Measurements from ENCODE around the gene REC114.
"Not testable (repeated sequence)": the region's sequence is repeated elsewhere in the genome, so short reads cannot be mapped to it uniquely, and the experiment has no call there.

Gene REC114

GRCh38 chr15:73577593-73577992, 134.6 kb downstream of the REC114 start:
- not testable (repeated sequence) for DNase-seq (ENCODE audit: low spot score)

GRCh38 chr15:73578026-73578425, 135.1 kb downstream of the REC114 start:
- DNase-seq (ENCODE audit: low spot score), result no peak

GRCh38 chr15:73582851-73583379, 140.0 kb downstream of the REC114 start:
- DNase-seq (ENCODE audit: low spot score), result no peak

- peak; percentile 48 for DNase-seq (ENCODE audit: low spot score)
Observed at GRCh38 chr15:73583544-73583943, 140.6 kb downstream of the REC114 start.

- DNase-seq (ENCODE audit: low spot score), result peak; percentile 43
Observed at GRCh38 chr15:73584699-73585420, 141.9 kb downstream of the REC114 start.

- DNase-seq (ENCODE audit: low spot score), result no peak
Observed at GRCh38 chr15:73585871-73586654, 143.1 kb downstream of the REC114 start.

GRCh38 chr15:73589766-73590165, 146.8 kb downstream of the REC114 start:
- DNase-seq (ENCODE audit: low spot score), result no peak

- DNase-seq (ENCODE audit: low spot score), result no peak
Observed at GRCh38 chr15:73590263-73590662, 147.3 kb downstream of the REC114 start.

GRCh38 chr15:73593304-73594074, 150.5 kb downstream of the REC114 start:
- DNase-seq (ENCODE audit: low spot score), result no peak

GRCh38 chr15:73594109-73594508, 151.1 kb downstream of the REC114 start:
- no peak for DNase-seq (ENCODE audit: low spot score)

- no peak for DNase-seq (ENCODE audit: low spot score)
Observed at GRCh38 chr15:73596174-73596573, 153.2 kb downstream of the REC114 start.

GRCh38 chr15:73597036-73597638, 154.2 kb downstream of the REC114 start:
- no peak for DNase-seq (ENCODE audit: low spot score)

- no peak for DNase-seq (ENCODE audit: low spot score)
Observed at GRCh38 chr15:73598530-73599160, 155.7 kb downstream of the REC114 start.

GRCh38 chr15:73599934-73600333, 157.0 kb downstream of the REC114 start:
- no peak for DNase-seq (ENCODE audit: low spot score)

GRCh38 chr15:73600413-73601335, 157.7 kb downstream of the REC114 start:
- DNase-seq (ENCODE audit: low spot score), result no peak

GRCh38 chr15:73601451-73602445, 158.8 kb downstream of the REC114 start:
- DNase-seq (ENCODE audit: low spot score), result no peak

GRCh38 chr15:73602446-73602843, 159.5 kb downstream of the REC114 start:
- no peak for DNase-seq (ENCODE audit: low spot score)

GRCh38 chr15:73602992-73603391, 160.0 kb downstream of the REC114 start:
- no peak for DNase-seq (ENCODE audit: low spot score)

GRCh38 chr15:73604477-73604876, 161.5 kb downstream of the REC114 start:
- DNase-seq (ENCODE audit: low spot score), result no peak

Measured in activated CD4-positive, alpha-beta T cell treated with anti-CD3 and anti-CD28 coated beads, Interleukin-2, Interleukin-4, amounts not matched to agents 100 ng/mL and 50 ng/mL, durations not matched to agents 16 hours and 8 hours (primary cell).